ENCODE results near the gene ADD1. TPM values are rescaled to one million over a fixed set of nuclear protein-coding genes. Genes with fewer than 3 reads are reported as not detected.

The ADD1 gene
- total and polyA plus RNA-seq, 2 donors from 2014 or later = 232 to 313 TPM

DNA sequence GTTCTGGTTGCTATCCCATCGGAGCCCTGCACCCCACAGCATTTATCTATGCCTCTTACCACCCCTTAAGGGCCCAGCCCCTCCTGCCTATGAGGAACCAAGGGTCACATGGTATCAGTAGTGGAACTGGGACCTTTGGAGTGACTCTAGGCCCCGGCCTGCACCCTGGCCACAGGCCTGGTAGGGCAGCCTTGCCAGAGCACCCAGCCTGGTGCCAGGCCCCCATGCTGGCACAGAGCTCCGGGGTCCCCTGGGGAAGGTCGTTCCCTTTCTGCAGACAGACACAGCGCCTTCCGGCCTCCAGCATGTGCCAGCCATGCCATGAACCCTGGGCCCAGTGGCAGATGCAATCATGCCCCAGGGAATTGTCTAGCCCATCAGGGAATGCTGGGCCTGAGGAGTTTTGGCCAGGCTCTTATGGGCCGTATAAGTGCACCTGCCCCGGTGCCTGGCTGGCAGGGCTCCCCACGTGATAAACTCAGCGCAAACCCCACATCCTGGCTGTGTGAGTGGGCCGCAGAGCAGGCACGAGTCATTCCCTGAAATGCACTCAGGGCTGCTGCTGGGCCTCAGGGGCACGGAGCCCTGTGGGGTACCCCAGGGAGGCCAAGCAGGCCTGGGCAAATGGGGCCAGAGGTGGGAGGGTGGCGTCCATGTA, 19.8 kb upstream of the ADD1 start:
- FAIRE-seq = no peak
- Histone ChIP-seq H3K4me1 (ENCODE audit: control insufficient read depth in 2 of 3, insufficient read depth in 2 of 3, low read depth in 1 of 3, low read length in 3 of 3) (peaks cover 0 to 3% (median 0%) of the 10 kb centered on the region in 3 donors), H3K27me3 (ENCODE audit: control insufficient read depth, insufficient read depth, low read length) (no peaks in the 10 kb centered on the region), H3K27ac (ENCODE audit: low read depth in 2 of 2, low read length in 2 of 2) (no peak overlapping the region), H3K9me3 (ENCODE audit: control insufficient read depth in 2 of 3, insufficient read depth in 1 of 3, low read length in 3 of 3) (no peaks in the 10 kb centered on the region), H3K36me3 (ENCODE audit: control insufficient read depth in 2 of 3, insufficient read depth in 3 of 3, low read length in 3 of 3) (peaks cover 7 to 27% (median 27%) of the 10 kb centered on the region in 3 donors), H3K9ac (ENCODE audit: low read length in 3 of 3) (no peak overlapping the region), H3K4me3 (ENCODE audit: low read length in 3 of 3) (no peak overlapping the region)
- TF ChIP-seq CTCF (IDR thresholded peaks at IDR 0.05; ENCODE audit: borderline replicate concordance, extremely low read depth, insufficient read depth) = no peak
- intact Hi-C loops (cut with DNase I) = no loop called here
- DNase-seq = peak in 2 of 5 donors; percentile 27 to 63

DNA sequence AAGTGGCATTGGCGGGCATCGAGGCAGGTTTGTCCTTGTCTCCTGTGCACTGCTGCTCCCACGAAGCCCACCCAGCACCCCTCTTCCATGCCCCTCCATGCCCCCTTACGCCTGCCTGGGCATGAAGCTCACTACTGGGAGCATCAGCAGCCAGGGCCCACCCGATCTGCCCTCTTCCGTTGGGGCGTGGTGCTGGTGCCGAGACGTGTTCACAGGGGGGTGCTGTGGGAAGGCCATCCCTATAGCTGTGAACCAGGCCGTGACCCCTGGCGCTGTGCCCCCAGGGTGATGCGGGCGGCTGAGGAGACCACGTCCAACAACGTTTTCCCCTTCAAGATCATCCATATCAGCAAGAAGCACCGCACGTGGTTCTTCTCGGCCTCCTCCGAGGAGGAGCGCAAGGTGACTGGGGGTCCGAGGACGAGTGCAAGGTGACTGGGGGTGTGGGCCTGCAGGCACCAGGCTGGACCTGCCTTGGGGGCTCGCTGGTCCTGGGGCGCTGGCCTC, 19.3 kb upstream of the ADD1 start:
- no peak for TF ChIP-seq CTCF (IDR thresholded peaks at IDR 0.05; ENCODE audit: borderline replicate concordance, extremely low read depth, insufficient read depth)
- Histone ChIP-seq H3K27me3 (ENCODE audit: control insufficient read depth, insufficient read depth, low read length) (no peaks in the 10 kb centered on the region), H3K27ac (ENCODE audit: low read depth in 2 of 2, low read length in 2 of 2) (no peak overlapping the region), H3K36me3 (ENCODE audit: control insufficient read depth in 2 of 3, insufficient read depth in 3 of 3, low read length in 3 of 3) (peaks cover 7 to 27% (median 27%) of the 10 kb centered on the region in 3 donors), H3K9ac (ENCODE audit: low read length in 3 of 3) (no peak overlapping the region), H3K9me3 (ENCODE audit: control insufficient read depth in 2 of 3, insufficient read depth in 1 of 3, low read length in 3 of 3) (no peaks in the 10 kb centered on the region), H3K4me3 (ENCODE audit: low read length in 3 of 3) (no peak overlapping the region), H3K4me1 (ENCODE audit: control insufficient read depth in 2 of 3, insufficient read depth in 2 of 3, low read depth in 1 of 3, low read length in 3 of 3) (peaks cover 0 to 3% (median 0%) of the 10 kb centered on the region in 3 donors)
- intact Hi-C loops (cut with DNase I) = no loop called here
- DNase-seq (peak in 2 of 5 donors; percentile 31 to 73), FAIRE-seq (no peak)

DNA sequence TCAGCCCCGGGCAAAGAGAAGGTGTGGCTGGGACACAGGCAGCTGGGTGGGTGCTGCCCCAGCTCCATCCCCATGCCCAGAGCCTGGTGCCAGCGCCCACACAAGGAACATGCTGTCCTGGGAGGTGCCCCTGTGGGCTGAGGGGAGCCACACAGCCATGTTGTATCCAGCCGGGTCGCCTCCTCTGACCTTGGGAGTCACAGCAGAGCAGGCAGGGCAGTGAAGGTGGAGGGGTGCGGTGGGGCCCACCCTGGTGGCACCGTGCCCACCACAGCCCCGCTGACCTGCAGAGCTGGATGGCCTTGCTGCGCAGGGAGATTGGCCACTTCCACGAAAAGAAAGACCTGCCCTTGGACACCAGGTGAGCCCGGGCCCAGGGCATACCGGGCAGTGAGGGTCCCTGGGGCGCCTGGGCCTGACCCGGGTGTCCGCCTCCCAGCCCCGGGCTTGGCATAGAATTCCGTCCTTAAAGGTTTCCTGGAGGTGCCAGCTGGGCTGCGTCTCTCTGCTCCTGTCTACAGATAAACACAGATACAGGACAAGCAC, 18.7 kb upstream of the ADD1 start:
- no peak overlapping the region for H3K4me3 ChIP-seq (ENCODE audit: low read length in 3 of 3)
- no peak overlapping the region for H3K9ac ChIP-seq (ENCODE audit: low read length in 3 of 3)
- H3K4me1 ChIP-seq (ENCODE audit: control insufficient read depth in 2 of 3, insufficient read depth in 2 of 3, low read depth in 1 of 3, low read length in 3 of 3) = peaks cover 0 to under 1% (median 0%) of the 10 kb centered on the region in 3 donors
- H3K9me3 ChIP-seq (ENCODE audit: control insufficient read depth in 2 of 3, insufficient read depth in 1 of 3, low read length in 3 of 3) = no peaks in the 10 kb centered on the region
- intact Hi-C loops (cut with DNase I) = no loop called here
- DNase-seq (peak in 1 of 5 donors; percentile 30), FAIRE-seq (no peak)
- peaks cover 7 to 27% (median 27%) of the 10 kb centered on the region in 3 donors for H3K36me3 ChIP-seq (ENCODE audit: control insufficient read depth in 2 of 3, insufficient read depth in 3 of 3, low read length in 3 of 3)
- no peak overlapping the region for H3K27ac ChIP-seq (ENCODE audit: low read depth in 2 of 2, low read length in 2 of 2)
- no peaks in the 10 kb centered on the region for H3K27me3 ChIP-seq (ENCODE audit: control insufficient read depth, insufficient read depth, low read length)
- TF ChIP-seq CTCF (IDR thresholded peaks at IDR 0.05; ENCODE audit: borderline replicate concordance, extremely low read depth, insufficient read depth) = no peak
